ENCODE measurements around the gene PLET1.

PLET1 gene

GRCh38 chr11:112213753-112214152 is 46.9 kb downstream of the PLET1 start:
- no peak overlapping the region for H3K27ac Mint-ChIP-seq
- TF ChIP-seq CTCF (IDR thresholded peaks at IDR 0.05), result no peak
- H3K4me1 Mint-ChIP-seq, result no peaks in the 10 kb centered on the region
- no peak overlapping the region for H3K4me3 Mint-ChIP-seq
- H3K27me3 Mint-ChIP-seq (ENCODE audit: low read depth, poor library complexity), result peaks cover 7% of the 10 kb centered on the region
- no peaks in the 10 kb centered on the region for H3K9me3 Mint-ChIP-seq
- no peaks in the 10 kb centered on the region for H3K36me3 Mint-ChIP-seq (ENCODE audit: low read depth)
- no peak for DNase-seq

GRCh38 chr11:112212710-112213109 is 48.0 kb downstream of the PLET1 start:
- H3K4me1 Mint-ChIP-seq, result no peaks in the 10 kb centered on the region

GRCh38 chr11:112212290-112212689 is 48.4 kb downstream of the PLET1 start:
- no peak for TF ChIP-seq CTCF (IDR thresholded peaks at IDR 0.05)
- H3K27ac Mint-ChIP-seq, result no peak overlapping the region
- DNase-seq, result no peak
- H3K4me3 Mint-ChIP-seq, result no peak overlapping the region
- peaks cover 20% of the 10 kb centered on the region for H3K27me3 Mint-ChIP-seq (ENCODE audit: low read depth, poor library complexity)
- H3K4me1 Mint-ChIP-seq, result no peaks in the 10 kb centered on the region
- H3K9me3 Mint-ChIP-seq, result no peaks in the 10 kb centered on the region
- no peaks in the 10 kb centered on the region for H3K36me3 Mint-ChIP-seq (ENCODE audit: low read depth)

More at GRCh38 chr11:112212710-112213109, 48.0 kb downstream of the PLET1 start:
- TF ChIP-seq CTCF (IDR thresholded peaks at IDR 0.05), result no peak
- Mint-ChIP-seq H3K27ac (no peak overlapping the region), H3K27me3 (ENCODE audit: low read depth, poor library complexity) (peaks cover 16% of the 10 kb centered on the region), H3K36me3 (ENCODE audit: low read depth) (no peaks in the 10 kb centered on the region), H3K9me3 (no peaks in the 10 kb centered on the region), H3K4me3 (no peak overlapping the region)
- DNase-seq, result no peak

DNA sequence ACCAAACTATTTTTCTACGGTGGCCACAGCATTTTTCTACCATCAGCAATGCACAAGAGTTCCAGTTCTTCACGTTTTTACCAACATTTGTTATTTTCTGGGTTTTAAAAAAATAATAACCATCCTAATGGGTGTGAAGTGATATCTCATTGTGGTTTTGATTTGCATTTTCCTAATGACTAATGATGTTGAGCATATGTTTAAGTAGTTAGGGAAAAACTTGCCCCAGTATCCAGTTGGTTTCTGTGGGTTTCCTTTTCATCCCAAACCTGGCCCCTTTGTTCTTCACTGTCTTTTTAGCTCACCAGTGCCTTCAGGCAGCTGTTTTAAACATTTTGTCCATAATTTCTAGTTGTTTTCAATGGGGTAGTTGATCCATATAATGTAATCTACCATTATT is 49.1 kb downstream of the PLET1 start:
- no peak for TF ChIP-seq CTCF (IDR thresholded peaks at IDR 0.05)
- no peaks in the 10 kb centered on the region for H3K4me1 Mint-ChIP-seq
- H3K9me3 Mint-ChIP-seq, result peaks cover 5% of the 10 kb centered on the region
- H3K27ac Mint-ChIP-seq, result no peak overlapping the region
- H3K4me3 Mint-ChIP-seq, result no peak overlapping the region
- H3K36me3 Mint-ChIP-seq (ENCODE audit: low read depth), result peaks cover 4% of the 10 kb centered on the region
- no peak for DNase-seq
- H3K27me3 Mint-ChIP-seq (ENCODE audit: low read depth, poor library complexity), result peaks cover 20% of the 10 kb centered on the region

GRCh38 chr11:112210890-112211289 is 49.8 kb downstream of the PLET1 start:
- no peaks in the 10 kb centered on the region for H3K4me1 Mint-ChIP-seq
- no peak for TF ChIP-seq CTCF (IDR thresholded peaks at IDR 0.05)
- no peak overlapping the region for H3K27ac Mint-ChIP-seq
- peaks cover 20% of the 10 kb centered on the region for H3K27me3 Mint-ChIP-seq (ENCODE audit: low read depth, poor library complexity)
- H3K9me3 Mint-ChIP-seq, result peaks cover 5% of the 10 kb centered on the region
- no peak overlapping the region for H3K4me3 Mint-ChIP-seq
- peaks cover 4% of the 10 kb centered on the region for H3K36me3 Mint-ChIP-seq (ENCODE audit: low read depth)
- no peak for DNase-seq

GRCh38 chr11:112206071-112206470 is 54.6 kb downstream of the PLET1 start:
- no peaks in the 10 kb centered on the region for H3K4me1 Mint-ChIP-seq
- H3K36me3 Mint-ChIP-seq (ENCODE audit: low read depth), result peaks cover 4% of the 10 kb centered on the region
- peaks cover 37% of the 10 kb centered on the region for H3K27me3 Mint-ChIP-seq (ENCODE audit: low read depth, poor library complexity)
- no peak overlapping the region for H3K27ac Mint-ChIP-seq
- no peak for DNase-seq
- no peak for TF ChIP-seq CTCF (IDR thresholded peaks at IDR 0.05)
- H3K9me3 Mint-ChIP-seq, result peaks cover 5% of the 10 kb centered on the region
- no peak overlapping the region for H3K4me3 Mint-ChIP-seq
